ENCODE data around the gene CACNA1C.

- TF ChIP-seq CTCF (IDR thresholded peaks at IDR 0.05) (no peak), POLR2A (IDR thresholded peaks at IDR 0.05) (no peak)
These were observed 88.2 kb downstream of the CACNA1C start for GRCh38 chr12:2140858-2141519.

Measured in esophagus squamous epithelium (tissue), 4 donors.